ENCODE results near the gene FAM98C.
"Not testable (repeated sequence)": the region's sequence is repeated elsewhere in the genome, so short reads cannot be mapped to it uniquely, and the experiment has no call there.

FAM98C gene

DNA sequence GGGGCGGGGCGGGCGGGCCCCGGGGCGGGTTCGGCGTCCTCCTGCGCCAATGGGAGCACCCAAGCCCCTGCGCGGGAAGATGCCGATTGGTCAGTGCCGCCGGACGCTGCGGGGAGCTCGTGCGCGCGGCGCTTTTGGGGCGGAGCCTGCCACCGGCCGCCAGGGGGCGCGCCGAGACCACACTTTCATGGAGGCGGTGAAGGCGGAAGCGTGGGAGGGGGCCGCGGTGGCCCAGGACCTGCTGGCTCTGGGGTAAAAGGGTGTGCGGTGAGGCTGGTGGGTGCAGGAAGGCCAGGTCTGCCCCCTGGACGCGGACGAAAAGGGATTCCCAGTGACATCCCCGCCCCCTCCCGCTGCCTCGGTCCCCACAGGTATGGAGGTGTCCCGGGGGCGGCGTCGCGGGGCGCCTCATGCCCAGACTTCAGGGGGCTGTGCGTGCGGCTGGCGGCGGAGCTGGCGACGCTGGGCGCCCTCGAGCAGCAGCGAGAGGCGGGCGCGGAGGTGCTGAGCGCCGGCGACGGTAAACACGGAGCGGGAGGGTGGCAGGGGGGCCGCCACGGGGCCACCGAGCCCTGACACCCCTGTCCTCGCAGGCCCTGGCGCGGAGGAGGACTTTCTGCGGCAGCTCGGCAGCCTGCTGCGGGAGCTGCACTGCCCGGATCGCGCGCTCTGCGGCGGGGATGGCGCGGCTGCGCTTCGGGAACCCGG lies at the start of gene FAM98C:
Gene FAM98C, plus strand, starts transcription at position 127 of the 708 bp plus-strand sequence. Its CDS starts 61 bp downstream, at position 188.
- DNase-seq (ENCODE audit: low spot score), result peak; percentile 98

DNA sequence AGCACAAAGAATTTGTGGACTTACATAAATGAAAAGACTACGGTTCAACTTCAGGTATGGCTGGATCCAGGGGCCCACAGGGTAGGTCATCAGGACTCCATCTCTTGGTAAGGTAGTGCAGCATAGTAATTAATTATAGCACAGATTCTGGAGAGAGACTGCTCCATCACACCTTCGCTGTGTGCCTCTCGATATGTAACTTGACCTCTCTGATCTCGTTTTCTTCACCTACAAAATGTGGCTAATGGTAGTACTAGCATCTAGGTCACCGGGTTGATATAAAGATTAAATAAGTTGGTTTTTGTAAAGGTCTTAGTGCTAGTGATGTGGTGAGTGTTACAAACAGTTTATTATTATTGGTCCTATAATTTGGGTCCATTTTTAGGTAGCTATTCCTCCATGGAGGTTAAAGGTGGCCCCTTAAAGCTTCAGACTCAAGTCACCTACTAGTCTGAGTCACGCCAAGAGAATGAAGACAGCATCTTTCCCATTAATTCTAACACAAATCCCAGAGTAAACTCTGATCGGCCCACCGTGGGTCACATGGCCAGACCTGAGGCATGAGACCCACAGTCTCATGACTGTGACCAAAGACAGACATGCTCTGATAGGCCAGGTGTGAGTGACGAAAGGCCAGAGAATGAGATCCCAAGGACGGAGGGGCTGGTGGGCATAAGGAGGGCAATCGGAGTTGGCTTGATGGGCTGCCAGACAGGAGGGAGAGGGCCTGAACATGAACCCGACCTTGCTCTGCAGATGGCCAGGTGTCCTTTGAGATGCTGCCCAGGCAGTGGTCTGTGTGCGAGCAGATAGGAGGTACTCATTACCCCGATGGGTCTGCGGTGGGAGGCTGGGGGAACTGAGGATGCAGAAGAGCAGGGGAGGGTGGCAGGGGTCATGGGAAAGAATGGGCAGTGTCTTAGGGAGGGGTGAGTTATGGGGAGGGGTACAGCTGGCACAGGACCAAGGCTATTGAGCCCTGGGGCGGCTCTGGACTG lies 46.9 kb upstream of the FAM98C start:
- no peak for DNase-seq (ENCODE audit: low spot score)

DNA sequence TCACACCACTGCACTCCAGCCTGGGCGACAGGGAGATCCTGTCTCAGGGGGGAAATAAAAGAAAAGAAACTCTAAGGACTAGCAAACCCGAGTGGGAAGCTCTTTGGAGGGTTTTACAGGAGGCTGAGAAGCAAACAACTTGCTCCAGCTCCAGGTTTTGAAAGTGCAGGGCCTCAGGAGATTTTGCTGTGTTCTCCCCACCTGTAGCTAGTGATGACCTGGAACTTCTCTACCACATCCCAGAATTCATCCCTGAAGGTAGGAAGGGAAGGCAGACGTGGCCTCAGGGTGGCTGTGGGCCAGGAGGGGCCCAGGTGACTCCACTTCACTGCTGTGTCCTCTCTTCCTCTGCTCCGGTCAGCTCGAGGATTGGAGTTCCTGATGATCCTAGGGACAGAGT lies 44.8 kb upstream of the FAM98C start:
- DNase-seq (ENCODE audit: low spot score), result no peak

DNA sequence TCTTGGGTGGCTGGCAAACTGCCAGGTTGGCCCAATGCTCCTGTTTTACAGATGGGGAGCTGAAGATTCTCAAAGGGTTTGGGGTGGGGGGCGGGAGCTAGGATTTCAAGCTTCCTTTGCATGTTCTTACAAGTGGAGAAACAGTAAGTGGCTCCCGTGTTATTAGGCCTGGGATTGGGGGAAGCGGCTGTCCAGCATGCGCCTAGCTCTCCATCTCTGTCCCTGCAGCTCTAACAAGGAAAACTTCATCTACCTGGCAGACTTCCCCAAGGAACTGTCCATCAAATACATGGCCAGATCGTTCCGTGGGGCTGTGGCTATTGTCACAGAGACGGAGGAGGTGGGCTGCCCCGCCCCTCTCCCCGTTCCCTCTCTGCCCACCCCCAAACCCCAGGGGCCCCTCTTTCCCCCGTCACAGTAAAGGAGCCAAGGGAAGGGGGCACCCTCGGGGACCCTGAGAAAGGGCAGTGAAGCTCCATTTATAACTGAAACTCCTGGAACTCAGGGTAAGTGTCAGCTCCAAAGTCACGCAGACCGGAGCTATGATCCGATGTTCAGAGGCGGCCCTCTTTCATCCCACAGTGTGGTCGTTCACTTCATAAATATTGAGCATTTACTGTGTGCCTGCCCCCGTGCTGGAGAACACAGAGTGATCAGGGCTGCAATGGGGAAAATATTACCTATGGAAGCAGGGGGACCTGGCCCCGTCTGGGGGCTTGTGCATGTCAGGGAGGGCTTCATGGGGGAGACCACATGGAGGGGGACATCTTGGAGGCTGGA lies 43.5 kb upstream of the FAM98C start:
- no peak for DNase-seq (ENCODE audit: low spot score)

DNA sequence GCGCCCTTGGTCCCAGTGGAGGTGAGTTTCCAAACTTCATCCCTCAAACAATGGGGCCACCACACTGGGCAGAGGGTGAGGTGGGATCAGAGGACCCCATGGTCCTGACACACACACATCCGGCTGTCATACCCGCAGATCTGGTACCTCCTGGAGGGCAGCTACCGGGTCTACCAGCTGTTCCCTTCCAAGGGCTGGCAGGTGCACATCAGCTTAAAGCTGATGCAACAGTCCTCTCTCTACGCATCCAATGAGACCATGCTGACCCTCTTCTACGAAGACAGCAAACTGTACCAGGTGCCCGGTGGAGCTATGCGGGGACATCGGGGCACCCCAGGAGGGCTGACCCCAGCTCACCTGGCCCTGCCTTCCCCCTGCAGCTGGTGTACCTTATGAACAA lies 42.5 kb upstream of the FAM98C start:
- peak; percentile 39 for DNase-seq (ENCODE audit: low spot score)

DNA sequence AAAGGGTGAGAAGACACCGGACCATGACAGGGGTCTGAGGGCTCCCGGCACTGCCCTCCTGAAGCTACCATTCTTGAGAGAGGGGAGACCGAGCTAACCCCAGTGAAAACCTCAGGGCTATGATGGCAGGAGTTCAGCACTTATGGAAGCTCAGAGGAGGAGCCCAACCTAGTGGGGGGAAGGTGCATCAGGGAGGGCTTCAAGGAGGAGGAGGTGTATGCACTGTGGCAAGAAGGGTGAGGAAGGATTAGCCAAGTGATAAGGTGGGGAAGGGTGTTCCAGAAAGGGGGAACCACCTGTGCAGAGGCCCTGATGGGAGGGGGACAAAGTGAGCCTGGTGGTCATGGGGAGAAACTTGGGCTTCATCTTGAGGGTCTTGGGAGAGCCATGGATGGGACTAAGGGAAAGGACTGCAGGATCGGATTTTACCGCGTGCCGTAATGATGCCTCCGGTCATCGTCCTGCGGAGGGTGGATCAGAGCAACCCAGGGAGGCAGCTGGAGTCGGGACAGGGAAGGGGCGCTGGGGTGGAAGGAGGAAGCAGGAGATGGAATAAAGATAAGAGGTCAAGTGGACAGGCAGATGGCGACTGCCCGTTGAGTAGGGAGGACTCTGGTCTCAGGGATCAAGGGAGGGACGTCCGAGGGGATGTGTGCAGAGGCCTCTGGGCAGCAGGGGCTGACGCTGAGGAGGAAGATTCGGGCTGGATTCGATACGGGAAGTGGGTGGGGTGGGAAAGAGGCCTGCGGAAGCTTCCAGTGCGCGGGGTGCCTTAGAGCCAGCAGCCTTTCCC lies 41.9 kb upstream of the FAM98C start:
- DNase-seq (ENCODE audit: low spot score), result no peak

DNA sequence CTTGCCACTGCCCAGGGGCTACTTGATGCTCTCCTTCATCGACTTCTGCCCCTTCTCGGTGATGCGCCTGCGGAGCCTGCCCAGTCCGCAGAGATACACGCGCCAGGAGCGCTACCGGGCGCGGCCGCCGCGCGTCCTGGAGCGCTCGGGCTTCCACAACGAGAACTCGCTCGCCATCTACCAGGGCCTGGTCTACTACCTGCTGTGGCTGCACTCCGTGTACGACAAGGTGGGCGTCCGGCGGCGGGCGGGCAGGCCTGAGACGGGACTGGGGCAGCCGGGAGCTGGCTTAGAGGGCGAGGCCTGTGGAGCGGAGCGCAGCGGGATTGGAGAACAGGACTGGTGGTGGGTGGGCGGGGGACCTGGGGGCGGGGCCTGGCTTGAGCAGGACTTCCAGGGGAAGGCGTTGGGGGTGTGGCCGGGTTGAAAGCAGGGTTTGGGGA lies 41.2 kb upstream of the FAM98C start:
- peak; percentile 55 for DNase-seq (ENCODE audit: low spot score)

DNA sequence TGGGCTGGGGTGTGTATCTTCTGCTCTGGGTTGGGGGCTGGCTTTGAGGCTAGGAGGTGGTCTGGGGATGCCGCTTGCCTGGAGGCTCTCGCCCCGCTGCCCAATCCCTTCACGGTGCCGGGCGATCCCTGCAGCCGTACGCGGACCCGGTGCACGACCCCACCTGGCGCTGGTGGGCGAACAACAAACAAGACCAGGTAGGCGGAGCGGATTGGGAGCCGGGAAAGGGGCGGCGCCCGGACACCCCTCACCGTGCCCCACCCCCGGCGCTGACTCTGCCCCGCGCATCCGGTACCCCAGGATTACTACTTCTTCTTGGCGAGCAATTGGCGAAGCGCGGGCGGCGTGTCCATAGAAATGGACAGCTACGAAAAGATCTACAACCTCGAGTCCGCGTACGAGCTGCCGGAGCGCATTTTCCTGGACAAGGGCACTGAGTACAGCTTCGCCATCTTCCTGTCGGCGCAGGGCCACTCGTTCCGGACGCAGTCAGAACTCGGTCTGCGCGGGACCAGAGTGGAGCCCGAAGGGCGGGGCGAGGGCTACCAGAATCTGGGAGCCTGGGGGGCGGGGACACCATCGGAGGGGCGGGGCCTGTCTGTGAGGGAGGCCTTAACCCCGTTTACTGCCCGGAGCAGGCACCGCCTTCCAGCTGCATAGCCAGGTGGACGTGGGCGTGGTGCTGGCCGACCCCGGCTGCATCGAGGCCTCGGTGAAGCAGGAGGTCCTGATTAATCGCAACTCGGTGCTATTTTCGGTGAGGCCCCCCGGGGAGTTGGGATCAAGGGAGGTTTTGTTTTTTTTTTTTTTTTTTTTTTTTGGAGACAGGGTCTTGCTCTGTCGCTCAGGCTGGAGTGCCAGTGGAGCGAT lies 40.6 kb upstream of the FAM98C start:
- no peak for DNase-seq (ENCODE audit: low spot score)

DNA sequence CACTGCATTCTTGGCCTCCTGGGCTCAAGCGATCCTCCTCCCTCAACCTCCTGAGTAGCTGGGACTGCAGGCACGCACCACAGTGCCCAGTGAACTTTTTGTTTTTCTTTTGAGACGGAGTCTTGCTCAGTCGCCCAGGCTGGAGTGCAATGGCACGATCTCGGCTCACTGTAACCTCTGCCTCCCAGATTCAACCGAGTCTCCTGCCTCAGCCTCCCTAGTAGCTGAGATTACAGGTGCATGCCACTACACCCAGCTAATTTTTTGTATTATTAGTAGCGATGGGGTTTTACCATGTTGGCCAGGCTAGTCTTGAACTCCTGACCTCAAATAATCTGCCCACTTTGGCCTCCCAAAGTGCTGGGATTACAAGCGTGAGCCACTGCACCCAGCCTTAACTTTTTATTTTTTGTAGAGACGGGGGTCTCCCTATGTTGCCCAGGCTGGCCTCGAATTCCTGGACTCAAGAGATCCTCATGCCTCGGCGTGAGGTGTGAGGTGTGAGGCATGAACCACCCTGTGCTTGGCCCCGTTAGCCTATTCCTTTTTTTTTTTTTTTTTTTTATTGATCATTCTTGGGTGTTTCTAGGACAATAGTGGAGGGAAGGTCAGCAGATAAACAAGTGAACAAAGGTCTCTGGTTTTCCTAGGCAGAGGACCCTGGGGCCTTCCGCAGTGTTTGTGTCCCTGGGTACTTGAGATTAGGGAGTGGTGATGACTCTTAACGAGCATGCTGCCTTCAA lies 39.8 kb upstream of the FAM98C start:
- not testable (repeated sequence) for DNase-seq (ENCODE audit: low spot score)

DNA sequence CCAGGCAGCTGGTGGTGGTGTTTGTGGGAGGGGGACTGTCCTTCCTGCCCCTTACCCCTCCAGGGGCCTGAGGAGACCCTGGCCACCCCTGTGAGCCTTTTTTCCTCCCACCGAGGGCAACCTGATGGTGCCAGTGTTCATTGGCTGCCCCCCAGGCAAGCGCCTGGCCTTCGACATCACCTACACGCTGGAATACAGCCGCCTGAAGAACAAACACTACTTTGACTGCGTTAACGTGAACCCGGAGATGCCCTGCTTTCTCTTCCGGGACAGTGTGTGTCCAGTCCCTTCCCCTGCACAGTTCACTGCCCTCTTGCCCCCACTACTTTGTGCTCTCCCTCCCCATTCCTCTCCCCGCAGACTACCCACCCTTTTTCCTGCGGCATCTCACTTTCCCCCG lies 35.9 kb upstream of the FAM98C start:
- DNase-seq (ENCODE audit: low spot score), result no peak

DNA sequence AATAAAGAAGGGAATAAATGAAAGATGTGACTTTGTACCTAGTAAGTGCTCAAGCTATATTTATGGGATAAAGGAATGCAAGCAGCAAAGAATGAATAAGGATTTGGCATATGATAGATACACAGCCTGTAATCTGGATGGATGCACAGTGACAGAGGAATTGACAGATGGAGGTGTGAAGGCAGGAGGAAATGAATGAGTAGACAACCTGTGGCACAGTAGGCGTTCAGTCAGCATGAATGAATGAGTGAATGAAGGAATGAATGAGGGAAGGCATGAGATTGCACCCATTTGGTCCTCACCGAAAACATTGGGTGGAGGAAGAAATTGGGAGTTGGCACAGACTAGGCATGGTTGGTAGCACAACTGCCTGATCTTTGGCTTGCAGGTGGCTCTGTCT lies 33.3 kb upstream of the FAM98C start:
- DNase-seq (ENCODE audit: low spot score), result no peak

DNA sequence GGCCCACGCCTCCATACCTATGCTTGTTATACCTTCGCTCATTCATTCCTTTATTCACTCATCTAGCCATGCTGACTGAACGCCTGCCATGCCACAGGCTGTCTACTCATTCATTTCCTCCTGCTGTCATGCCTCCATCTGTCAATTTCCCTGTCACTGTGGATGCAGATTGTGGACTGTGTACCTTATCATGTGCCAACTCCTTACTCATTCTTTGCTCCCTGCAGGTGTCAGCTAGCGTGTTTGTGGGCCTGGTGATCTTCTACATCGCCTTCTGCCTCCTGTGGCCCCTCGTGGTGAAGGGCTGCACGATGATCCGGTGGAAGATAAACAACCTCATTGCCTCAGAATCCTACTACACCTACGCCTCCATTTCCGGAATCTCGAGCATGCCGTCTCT lies 32.6 kb upstream of the FAM98C start:
- DNase-seq (ENCODE audit: low spot score), result no peak

DNA sequence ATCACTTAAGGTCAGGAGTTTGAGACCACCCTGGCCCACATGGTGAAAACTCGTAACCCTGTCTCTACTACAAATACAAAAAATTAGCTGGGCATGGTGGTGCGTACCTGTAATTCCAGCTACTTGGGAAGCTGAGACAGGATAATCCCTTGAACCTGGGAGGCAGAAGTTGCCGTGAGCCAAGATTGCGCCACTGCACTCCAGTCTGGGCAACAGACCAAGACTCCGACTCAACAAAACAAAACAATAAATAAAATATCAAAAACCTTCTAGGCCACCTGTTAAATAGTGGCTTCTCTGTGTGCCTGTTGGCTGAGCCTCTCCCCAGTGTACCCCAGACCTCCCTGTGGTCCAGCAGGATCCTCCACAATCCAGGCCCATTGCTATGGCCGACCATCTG lies 31.8 kb upstream of the FAM98C start:
- DNase-seq (ENCODE audit: low spot score), result no peak

DNA sequence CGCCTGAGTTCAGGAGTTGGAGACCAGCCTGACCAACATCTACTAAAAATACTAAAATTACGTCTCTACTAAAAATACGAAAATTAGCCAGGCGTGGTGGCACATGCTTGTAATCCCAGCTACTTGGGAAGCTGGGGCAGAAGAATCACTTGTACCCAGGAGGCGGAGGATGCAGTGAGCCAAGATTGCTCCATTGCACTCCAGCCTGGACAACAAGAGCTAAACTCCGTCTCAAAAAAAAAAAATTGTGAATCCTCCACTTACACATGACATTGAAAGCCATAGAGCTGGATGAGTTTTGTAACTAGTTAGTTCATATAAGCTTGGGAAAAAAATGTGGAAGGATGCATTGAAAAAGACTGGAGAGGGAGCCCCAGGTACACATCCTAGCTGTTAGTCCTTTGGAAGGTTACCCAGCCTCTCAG lies 29.0 kb upstream of the FAM98C start:
- DNase-seq (ENCODE audit: low spot score), result no peak

DNA sequence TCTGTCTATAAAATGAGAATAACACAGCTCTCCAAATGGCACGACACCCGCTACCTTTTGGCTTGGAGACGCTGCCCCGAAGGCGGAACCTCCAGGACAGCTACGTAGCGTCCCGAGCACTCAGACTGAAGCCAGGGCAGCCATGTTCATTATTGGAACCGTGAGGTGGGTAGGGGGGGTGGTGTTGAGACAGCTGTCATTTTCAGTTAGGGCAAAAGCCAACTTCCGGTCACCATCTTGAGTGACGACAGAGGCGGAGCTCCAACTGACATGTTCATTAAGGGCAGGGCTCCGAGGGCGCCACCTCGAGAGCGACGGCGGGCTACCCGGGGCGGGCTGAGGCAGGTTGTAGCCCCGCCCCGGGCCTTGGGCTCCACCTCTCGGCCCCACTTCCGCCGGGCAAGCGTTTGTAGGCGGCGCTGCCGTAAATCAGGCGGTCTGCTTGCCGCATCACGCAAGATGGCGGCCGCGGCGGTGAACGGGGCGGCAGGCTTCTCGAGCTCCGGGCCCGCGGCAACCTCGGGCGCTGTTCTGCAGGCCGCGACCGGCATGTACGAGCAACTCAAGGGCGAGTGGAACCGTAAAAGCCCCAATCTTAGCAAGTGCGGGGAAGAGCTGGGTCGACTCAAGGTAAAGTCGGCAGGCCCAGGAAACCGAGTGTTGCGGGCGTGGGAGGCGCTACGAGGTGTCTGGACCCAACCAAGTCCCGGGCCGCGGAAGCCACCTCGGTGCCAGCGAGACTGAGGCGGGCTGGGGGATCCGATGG lies 28.4 kb upstream of the FAM98C start, which contains the start of gene PSMD8:
Gene PSMD8, plus strand, starts transcription at position 240 of the 766 bp plus-strand sequence. Its CDS starts 31 bp downstream, at position 271.
- DNase-seq (ENCODE audit: low spot score), result peak; percentile 99

DNA sequence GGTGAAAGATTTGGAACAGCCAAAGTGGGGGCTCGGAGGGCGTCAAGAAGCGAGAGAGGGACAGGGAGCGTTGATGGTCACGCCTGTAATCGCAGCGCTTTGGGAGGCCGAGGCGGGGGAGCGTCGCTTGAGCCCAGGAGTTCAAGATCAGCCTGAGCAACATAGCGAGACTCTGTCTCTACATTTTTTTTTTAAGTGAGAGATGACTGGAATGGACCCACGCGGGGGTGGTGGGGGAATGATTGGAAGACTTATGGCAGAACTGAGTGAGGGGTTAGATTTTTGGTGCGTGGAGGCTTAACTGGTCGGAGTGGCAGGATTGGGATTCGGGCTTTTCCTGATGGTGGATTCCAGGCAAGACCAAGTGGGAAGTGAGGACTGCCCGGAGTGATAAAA lies 27.8 kb upstream of the FAM98C start:
- DNase-seq (ENCODE audit: low spot score), result no peak

DNA sequence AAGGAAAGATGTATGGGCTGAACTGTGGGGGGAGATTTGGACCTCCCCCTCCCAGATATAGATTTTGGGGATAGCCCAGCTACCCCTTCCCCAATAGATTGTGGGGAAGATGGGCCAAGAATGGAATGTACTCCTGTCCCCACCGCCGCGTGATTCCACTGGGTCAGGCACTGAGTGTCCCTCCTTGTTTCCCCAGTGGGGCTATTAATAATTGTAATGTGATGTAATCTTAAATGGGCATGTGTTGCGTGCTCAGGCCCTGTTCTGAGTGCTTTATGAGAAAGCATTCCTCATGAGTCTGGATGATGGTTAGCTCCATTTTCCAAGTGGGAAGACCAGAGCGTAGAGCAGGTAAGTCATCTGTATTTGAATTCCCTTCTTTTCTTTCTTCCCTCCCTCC lies 27.1 kb upstream of the FAM98C start:
- DNase-seq (ENCODE audit: low spot score), result no peak

DNA sequence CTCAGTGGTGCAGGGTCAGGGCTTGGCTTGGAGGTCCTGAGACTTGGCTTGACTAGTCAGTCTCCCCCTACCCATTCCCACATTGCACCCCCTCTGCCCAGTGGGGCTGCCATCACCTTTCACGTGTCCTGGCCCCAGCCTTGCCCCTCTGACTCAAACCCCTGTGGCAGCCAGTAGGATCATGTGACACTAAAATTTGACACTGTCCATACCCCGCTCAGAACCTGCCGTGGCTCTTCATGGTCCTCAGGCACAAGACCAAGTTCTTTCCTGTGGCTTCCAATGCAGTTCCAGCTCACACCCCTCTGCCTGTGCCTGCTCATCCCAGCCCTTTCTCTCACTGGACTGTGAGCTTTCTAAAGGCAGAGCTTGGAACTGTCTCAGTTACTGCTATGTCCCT lies 26.3 kb upstream of the FAM98C start:
- no peak for DNase-seq (ENCODE audit: low spot score)

DNA sequence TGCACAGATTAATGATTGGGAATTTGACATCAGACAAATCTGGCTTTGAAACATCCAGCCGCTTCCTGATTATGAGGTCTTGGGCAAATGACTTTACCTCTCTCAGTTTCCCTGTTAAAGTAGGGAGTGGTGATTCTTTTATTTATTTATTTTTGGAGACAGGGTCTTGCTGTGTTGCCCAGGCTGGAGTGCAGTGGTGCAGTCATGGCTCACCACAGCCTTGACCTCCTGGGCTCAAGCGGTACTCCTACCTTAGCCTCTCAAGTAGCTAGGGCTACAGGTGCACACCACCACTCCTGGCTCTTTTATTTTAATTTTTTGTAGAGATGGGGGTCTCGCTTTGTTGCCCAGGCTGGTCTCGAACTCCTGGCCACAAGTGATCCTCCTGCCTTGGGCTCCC lies 25.8 kb upstream of the FAM98C start:
- DNase-seq (ENCODE audit: low spot score), result no peak
